Activated T-cell treated with anti-CD3 and anti-CD28 coated beads, Interleukin-2, amount 50 U/mL, for 24 hours (primary cell): ENCODE results near the gene SMIM11.
"Not testable (repeated sequence)": the region's sequence is repeated elsewhere in the genome, so short reads cannot be mapped to it uniquely, and the experiment has no call there.

ENCODE experiments used
- DNase-seq: peaks from one replicate; pipeline ENCODE4 v3.0.0-alpha.2; 2020
- H3K27ac Mint-ChIP-seq: 2 replicates; pipeline ENCODE4 v1.8.0; 2020; ENCODE audit warnings: mild to moderate bottlenecking, mixed read lengths
- H3K27me3 Mint-ChIP-seq: 2 replicates; pipeline ENCODE4 v1.8.0; 2020; ENCODE audit warnings: mixed read lengths
- H3K36me3 Mint-ChIP-seq: 2 replicates; pipeline ENCODE4 v1.8.0; 2020; ENCODE audit warnings: low read depth, mixed read lengths
- H3K4me1 Mint-ChIP-seq: 2 replicates; pipeline ENCODE4 v1.8.0; 2020; ENCODE audit warnings: low read depth, mixed read lengths
- H3K4me3 Mint-ChIP-seq: 2 replicates; pipeline ENCODE4 v1.8.0; 2020; ENCODE audit warnings: mild to moderate bottlenecking, moderate library complexity, mixed read lengths
- H3K9me3 Mint-ChIP-seq: 2 replicates; pipeline ENCODE4 v1.8.0; 2020; ENCODE audit warnings: mixed read lengths

The SMIM11 gene

GRCh38 chr21:34423805-34424204, 48.5 kb downstream of the SMIM11 start, which contains the start of gene SMIM34:
SMIM34 (minus strand) TSS chr21:34423951; CDS start chr21:34423839, 112 bp downstream.
- not testable (repeated sequence) for H3K9me3 Mint-ChIP-seq, H3K27me3 Mint-ChIP-seq, H3K27ac Mint-ChIP-seq, H3K4me1 Mint-ChIP-seq, H3K36me3 Mint-ChIP-seq, H3K4me3 Mint-ChIP-seq, DNase-seq

DNA sequence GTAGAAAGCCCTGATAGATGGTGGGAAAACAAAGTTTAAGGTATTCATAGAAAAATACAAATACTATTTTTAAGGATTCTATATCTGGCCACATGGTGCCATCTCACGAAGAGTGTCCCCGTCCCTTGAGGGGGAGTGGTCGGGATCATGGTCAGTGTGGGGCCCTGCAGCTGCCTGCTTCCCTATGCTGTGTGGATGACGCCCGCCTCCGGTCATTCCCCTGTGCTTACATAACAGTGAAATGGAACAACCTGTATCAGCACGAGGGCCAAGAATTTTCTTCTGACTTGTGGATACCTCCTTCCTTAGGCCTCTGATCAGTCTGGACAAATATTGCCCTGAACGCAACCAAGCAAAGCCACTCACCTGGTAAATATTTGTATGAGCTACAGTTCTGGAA, 52.0 kb downstream of the SMIM11 start:
- H3K4me3 Mint-ChIP-seq, H3K36me3 Mint-ChIP-seq, H3K9me3 Mint-ChIP-seq, DNase-seq, H3K27ac Mint-ChIP-seq, H3K4me1 Mint-ChIP-seq, H3K27me3 Mint-ChIP-seq: not testable (repeated sequence)

DNA sequence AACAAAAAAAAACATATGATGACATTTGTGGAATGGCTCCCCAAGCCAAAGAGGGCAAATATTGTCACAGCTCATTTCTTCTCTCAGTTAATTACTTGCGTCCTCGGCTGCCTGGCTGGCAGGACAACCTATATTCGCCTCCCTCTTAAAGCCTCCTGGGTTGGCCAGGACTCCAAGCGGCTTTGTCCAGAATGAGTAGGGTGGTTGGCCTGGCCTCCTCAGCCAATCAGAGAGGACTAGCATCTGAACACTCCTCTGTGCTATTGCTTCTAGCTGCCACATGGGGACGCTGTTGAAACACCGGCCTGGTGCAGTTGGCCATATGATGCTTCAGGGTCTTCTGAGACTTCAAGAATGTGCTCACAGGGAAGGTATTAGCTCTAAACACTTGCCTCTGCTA, 53.1 kb downstream of the SMIM11 start:
- not testable (repeated sequence) for H3K36me3 Mint-ChIP-seq, H3K27ac Mint-ChIP-seq, H3K9me3 Mint-ChIP-seq, H3K4me1 Mint-ChIP-seq, H3K4me3 Mint-ChIP-seq, DNase-seq, H3K27me3 Mint-ChIP-seq

GRCh38 chr21:34429710-34430109, 54.4 kb downstream of the SMIM11 start:
- H3K27ac Mint-ChIP-seq, H3K27me3 Mint-ChIP-seq: not testable (repeated sequence)

More at GRCh38 chr21:34429710-34430109, 54.4 kb downstream of the SMIM11 start:
- DNase-seq, H3K9me3 Mint-ChIP-seq, H3K4me1 Mint-ChIP-seq, H3K4me3 Mint-ChIP-seq, H3K36me3 Mint-ChIP-seq: not testable (repeated sequence)
